ENCODE measurements around the gene KLHL5.
A peak's percentile ranks its signal among the peaks of the same experiment; 100 is the strongest.
"Not testable (repeated sequence)": the region's sequence is repeated elsewhere in the genome, so short reads cannot be mapped to it uniquely, and the experiment has no call there.

Gene KLHL5

DNA sequence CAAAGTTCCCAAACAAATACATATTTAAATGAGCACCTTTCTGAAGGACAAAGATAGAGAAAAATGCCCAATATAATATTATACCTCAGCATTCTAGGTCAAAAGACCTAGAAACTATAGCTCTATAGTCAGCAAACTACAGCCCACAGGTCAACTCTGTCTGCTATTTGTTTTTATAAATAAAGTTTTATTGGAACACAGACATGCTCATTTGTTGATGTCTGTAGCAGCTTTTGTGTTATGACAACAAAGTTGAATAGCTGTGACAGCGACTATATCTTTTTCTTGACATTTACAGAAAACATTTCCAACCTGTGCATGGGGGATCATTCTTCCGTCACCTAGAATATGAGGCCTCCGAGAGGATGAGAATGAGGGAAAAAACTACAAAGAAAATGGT lies 71.6 kb downstream of the KLHL5 start:
- Histone ChIP-seq H3K9ac (ENCODE audit: low read depth, low read length, poor library complexity, severe bottlenecking) (no peak overlapping the region), H4K20me1 (ENCODE audit: insufficient read depth, low read length, poor library complexity, severe bottlenecking) (no peaks in the 10 kb centered on the region), H3K79me2 (ENCODE audit: insufficient read depth, low read length) (no peaks in the 10 kb centered on the region), H3K4me1 (ENCODE audit: insufficient read depth, low read length, poor library complexity, severe bottlenecking) (peaks cover 9% of the 10 kb centered on the region), H3K9me2 (replicated peaks; ENCODE audit: low read depth, low read length) (no peaks in the 10 kb centered on the region), H3F3A (ENCODE audit: low read depth) (no peaks in the 10 kb centered on the region), H3K9me3 (ENCODE audit: insufficient read depth, low read depth, low read length) (no peaks in the 10 kb centered on the region), H3K27me3 (ENCODE audit: insufficient read depth, low read length, poor library complexity, severe bottlenecking) (no peaks in the 10 kb centered on the region), H3K36me3 (ENCODE audit: insufficient read depth, low read length) (no peaks in the 10 kb centered on the region), H3K4me2 (ENCODE audit: low read depth, low read length, poor library complexity, severe bottlenecking) (no peak overlapping the region), H3K4me3 (ENCODE audit: low read length, poor library complexity, severe bottlenecking) (no peak overlapping the region), H2AFZ (ENCODE audit: low read length) (no peak overlapping the region)
- TF ChIP-seq EZH2phosphoT487 (IDR thresholded peaks at IDR 0.05; ENCODE audit: borderline replicate concordance), result no peak
- TF ChIP-seq, protein P1, sequence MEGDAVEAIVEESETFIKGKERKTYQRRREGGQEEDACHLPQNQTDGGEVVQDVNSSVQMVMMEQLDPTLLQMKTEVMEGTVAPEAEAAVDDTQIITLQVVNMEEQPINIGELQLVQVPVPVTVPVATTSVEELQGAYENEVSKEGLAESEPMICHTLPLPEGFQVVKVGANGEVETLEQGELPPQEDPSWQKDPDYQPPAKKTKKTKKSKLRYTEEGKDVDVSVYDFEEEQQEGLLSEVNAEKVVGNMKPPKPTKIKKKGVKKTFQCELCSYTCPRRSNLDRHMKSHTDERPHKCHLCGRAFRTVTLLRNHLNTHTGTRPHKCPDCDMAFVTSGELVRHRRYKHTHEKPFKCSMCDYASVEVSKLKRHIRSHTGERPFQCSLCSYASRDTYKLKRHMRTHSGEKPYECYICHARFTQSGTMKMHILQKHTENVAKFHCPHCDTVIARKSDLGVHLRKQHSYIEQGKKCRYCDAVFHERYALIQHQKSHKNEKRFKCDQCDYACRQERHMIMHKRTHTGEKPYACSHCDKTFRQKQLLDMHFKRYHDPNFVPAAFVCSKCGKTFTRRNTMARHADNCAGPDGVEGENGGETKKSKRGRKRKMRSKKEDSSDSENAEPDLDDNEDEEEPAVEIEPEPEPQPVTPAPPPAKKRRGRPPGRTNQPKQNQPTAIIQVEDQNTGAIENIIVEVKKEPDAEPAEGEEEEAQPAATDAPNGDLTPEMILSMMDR (conservative IDR thresholded peaks at IDR 0.05; ENCODE audit: low read length), result no peak

DNA sequence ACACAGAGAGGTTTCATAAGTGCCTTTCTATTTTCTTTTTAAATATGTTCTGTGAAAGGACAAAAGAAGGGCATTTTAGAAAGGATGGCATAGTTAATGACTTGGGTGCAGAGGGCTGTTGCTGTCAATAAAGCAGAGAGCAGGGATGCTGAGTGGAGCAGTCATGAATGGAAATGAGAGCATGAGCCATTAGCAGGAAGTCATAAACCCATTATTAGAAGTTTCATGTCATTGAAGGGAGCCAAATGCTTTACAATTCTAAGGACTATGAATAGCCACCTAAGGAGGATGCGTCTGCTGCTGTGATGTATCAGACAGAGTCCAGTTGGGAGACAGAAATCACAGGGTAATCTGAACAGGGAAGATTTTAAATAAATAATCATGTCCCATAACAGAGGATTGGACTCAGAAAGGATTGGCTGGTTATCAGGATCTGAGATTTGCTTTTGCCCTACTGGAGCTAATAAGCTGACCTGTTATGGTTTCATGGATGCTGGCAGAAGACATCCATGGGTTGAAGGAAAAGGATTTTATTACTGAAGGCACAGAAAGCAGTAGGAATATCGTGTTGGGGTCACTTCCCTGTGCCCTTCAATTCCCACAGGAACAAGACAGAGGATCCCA lies 72.8 kb downstream of the KLHL5 start:
- Histone ChIP-seq H3F3A (ENCODE audit: low read depth) (no peaks in the 10 kb centered on the region), H3K4me1 (ENCODE audit: insufficient read depth, low read length, poor library complexity, severe bottlenecking) (peaks cover 9% of the 10 kb centered on the region), H3K36me3 (ENCODE audit: insufficient read depth, low read length) (no peaks in the 10 kb centered on the region), H3K4me2 (ENCODE audit: low read depth, low read length, poor library complexity, severe bottlenecking) (peak overlapping the region; percentile 35), H2AFZ (ENCODE audit: low read length) (no peak overlapping the region), H3K4me3 (ENCODE audit: low read length, poor library complexity, severe bottlenecking) (peak overlapping the region; percentile 3), H3K9ac (ENCODE audit: low read depth, low read length, poor library complexity, severe bottlenecking) (no peak overlapping the region), H3K79me2 (ENCODE audit: insufficient read depth, low read length) (no peaks in the 10 kb centered on the region), H4K20me1 (ENCODE audit: insufficient read depth, low read length, poor library complexity, severe bottlenecking) (no peaks in the 10 kb centered on the region), H3K9me2 (replicated peaks; ENCODE audit: low read depth, low read length) (no peaks in the 10 kb centered on the region), H3K27me3 (ENCODE audit: insufficient read depth, low read length, poor library complexity, severe bottlenecking) (no peaks in the 10 kb centered on the region), H3K9me3 (ENCODE audit: insufficient read depth, low read depth, low read length) (no peaks in the 10 kb centered on the region)
- TF ChIP-seq EZH2phosphoT487 (IDR thresholded peaks at IDR 0.05; ENCODE audit: borderline replicate concordance), result no peak
- TF ChIP-seq, protein P1 (conservative IDR thresholded peaks at IDR 0.05; ENCODE audit: low read length), result no peak

DNA sequence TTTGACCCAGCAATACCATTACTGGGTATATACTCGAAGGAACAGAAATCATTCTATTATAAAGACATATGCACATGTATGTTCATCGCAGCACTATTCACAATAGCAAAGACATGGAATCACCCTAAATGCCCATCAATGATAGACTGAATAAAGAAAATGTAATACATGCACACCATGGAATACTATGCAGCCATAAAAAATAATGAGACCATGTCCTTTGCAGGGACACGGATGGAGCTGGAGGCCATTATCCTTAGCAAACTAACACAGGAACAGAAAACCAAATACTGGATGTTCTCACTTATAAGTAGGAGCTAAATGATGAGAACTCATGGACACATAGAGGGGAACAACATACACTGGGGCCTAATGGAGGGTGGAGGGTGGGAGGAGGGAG lies 76.2 kb downstream of the KLHL5 start:
- not testable (repeated sequence) for H2AFZ ChIP-seq (ENCODE audit: low read length); H3F3A ChIP-seq (ENCODE audit: low read depth); H3K9ac ChIP-seq (ENCODE audit: low read depth, low read length, poor library complexity, severe bottlenecking); H3K4me3 ChIP-seq (ENCODE audit: low read length, poor library complexity, severe bottlenecking); H3K9me2 ChIP-seq (replicated peaks; ENCODE audit: low read depth, low read length); H3K27me3 ChIP-seq (ENCODE audit: insufficient read depth, low read length, poor library complexity, severe bottlenecking); H3K4me1 ChIP-seq (ENCODE audit: insufficient read depth, low read length, poor library complexity, severe bottlenecking); H3K9me3 ChIP-seq (ENCODE audit: insufficient read depth, low read depth, low read length); H4K20me1 ChIP-seq (ENCODE audit: insufficient read depth, low read length, poor library complexity, severe bottlenecking); H3K4me2 ChIP-seq (ENCODE audit: low read depth, low read length, poor library complexity, severe bottlenecking); H3K36me3 ChIP-seq (ENCODE audit: insufficient read depth, low read length); H3K79me2 ChIP-seq (ENCODE audit: insufficient read depth, low read length)

DNA sequence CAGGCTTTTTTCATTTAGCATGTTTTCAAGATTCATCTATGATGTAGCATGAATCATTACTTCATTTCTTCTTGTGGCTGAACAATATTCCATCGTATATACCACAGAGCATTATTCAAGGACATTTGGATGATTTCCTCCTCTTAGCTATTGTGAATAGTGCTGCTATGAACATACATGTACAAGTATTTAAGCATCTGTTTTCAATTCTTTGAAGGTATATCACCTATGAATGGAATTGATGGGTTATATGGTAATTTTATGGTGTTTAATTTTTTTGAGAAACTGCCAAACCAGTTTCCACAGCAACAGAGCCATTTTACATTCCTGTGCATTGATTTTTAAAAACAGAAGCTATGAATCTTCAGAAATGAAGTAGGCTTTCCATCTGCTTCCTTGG lies 84.2 kb downstream of the KLHL5 start:
- Histone ChIP-seq H3F3A (ENCODE audit: low read depth) (no peaks in the 10 kb centered on the region), H3K9ac (ENCODE audit: low read depth, low read length, poor library complexity, severe bottlenecking) (no peak overlapping the region), H3K79me2 (ENCODE audit: insufficient read depth, low read length) (no peaks in the 10 kb centered on the region), H3K4me1 (ENCODE audit: insufficient read depth, low read length, poor library complexity, severe bottlenecking) (peaks cover 3% of the 10 kb centered on the region), H3K4me3 (ENCODE audit: low read length, poor library complexity, severe bottlenecking) (no peak overlapping the region), H3K9me2 (replicated peaks; ENCODE audit: low read depth, low read length) (no peaks in the 10 kb centered on the region), H2AFZ (ENCODE audit: low read length) (no peak overlapping the region), H3K36me3 (ENCODE audit: insufficient read depth, low read length) (no peaks in the 10 kb centered on the region), H3K4me2 (ENCODE audit: low read depth, low read length, poor library complexity, severe bottlenecking) (no peak overlapping the region), H4K20me1 (ENCODE audit: insufficient read depth, low read length, poor library complexity, severe bottlenecking) (no peaks in the 10 kb centered on the region), H3K9me3 (ENCODE audit: insufficient read depth, low read depth, low read length) (no peaks in the 10 kb centered on the region), H3K27me3 (ENCODE audit: insufficient read depth, low read length, poor library complexity, severe bottlenecking) (no peaks in the 10 kb centered on the region)
- TF ChIP-seq, protein P1 (conservative IDR thresholded peaks at IDR 0.05; ENCODE audit: low read length), result no peak
- TF ChIP-seq EZH2phosphoT487 (IDR thresholded peaks at IDR 0.05; ENCODE audit: borderline replicate concordance), result no peak

Measured in Loucy (cell line).